Measurements from ENCODE around the gene VTI1A.

- no peak for TF ChIP-seq MAX (IDR thresholded peaks at IDR 0.05)
- no peak for TF ChIP-seq REST (IDR thresholded peaks at IDR 0.05)
- no peak for TF ChIP-seq CTCF (IDR thresholded peaks at IDR 0.05; ENCODE audit: low read depth, low read length, missing input control)
- TF ChIP-seq SP1 (IDR thresholded peaks at IDR 0.05): no peak
- TF ChIP-seq FOXA1 (IDR thresholded peaks at IDR 0.05): no peak
These were observed 240.6 kb downstream of the VTI1A start for GRCh38 chr10:112687647-112688046.

Measured in liver (tissue), 3 donors.